Measurements from ENCODE around the gene MAGEA8. TPM values are rescaled to one million over a fixed set of nuclear protein-coding genes. Genes with fewer than 3 reads are reported as not detected.
"Not testable (repeated sequence)": the region's sequence is repeated elsewhere in the genome, so short reads cannot be mapped to it uniquely, and the experiment has no call there.

The MAGEA8 gene
- total RNA-seq (2014; rRNA removed; shearing (Covaris generic)), result not detected in 2 replicates

- no peak for DNase-seq (ENCODE audit: low read depth)
These were observed at the start of gene MAGEA8 for GRCh38 chrX:149881081-149881711. Gene MAGEA8, plus strand, starts transcription at chrX:149881183. Its CDS starts 3,090 bp downstream, at chrX:149884273.

DNA sequence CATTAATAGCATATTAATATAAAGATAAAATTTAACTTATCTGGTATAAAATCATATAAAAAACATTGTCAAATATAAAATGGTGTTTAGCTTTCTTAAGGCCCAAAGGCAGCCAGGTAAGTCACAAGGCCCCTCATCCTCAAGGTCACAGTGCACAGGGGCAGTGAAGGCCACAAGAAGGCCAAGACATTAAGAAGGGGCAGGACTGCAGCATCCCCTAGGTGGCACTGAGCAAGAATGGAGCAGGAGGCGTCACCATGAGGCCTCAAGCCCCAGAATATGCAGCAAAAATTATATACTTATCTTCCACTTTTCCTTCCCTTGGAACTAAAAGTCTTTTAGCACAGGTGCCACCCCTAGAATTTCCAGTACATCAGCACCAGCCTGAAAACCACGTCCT is 49.5 kb upstream of the MAGEA8 start:
- DNase-seq (ENCODE audit: low read depth), result no peak

DNA sequence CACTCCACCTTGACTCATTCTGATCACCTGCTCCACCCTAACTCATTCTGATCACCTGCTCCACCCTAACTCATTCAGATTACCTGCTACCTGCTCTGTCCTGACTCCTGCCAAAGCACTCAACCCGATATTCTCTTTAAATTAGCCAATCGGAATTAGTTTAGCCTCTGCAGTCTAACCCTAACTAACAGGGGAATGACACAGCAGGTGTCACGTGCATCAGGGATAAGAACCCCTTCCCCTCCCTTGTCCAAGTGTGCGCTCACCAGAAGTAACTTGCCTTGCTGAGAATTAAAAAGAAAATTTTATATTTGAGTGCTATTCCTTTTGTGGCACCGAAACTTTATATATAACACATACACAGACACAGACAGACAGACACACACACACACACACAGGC is 44.3 kb upstream of the MAGEA8 start:
- not testable (repeated sequence) for DNase-seq (ENCODE audit: low read depth)

GRCh38 chrX:149837167-149837566 is 43.8 kb upstream of the MAGEA8 start:
- no peak for DNase-seq (ENCODE audit: low read depth)

- DNase-seq (ENCODE audit: low read depth), result peak; percentile 15
These were observed 43.3 kb upstream of the MAGEA8 start for GRCh38 chrX:149837639-149838038.

- DNase-seq (ENCODE audit: low read depth), result no peak
These were observed 39.1 kb upstream of the MAGEA8 start for GRCh38 chrX:149841929-149842328.

DNA sequence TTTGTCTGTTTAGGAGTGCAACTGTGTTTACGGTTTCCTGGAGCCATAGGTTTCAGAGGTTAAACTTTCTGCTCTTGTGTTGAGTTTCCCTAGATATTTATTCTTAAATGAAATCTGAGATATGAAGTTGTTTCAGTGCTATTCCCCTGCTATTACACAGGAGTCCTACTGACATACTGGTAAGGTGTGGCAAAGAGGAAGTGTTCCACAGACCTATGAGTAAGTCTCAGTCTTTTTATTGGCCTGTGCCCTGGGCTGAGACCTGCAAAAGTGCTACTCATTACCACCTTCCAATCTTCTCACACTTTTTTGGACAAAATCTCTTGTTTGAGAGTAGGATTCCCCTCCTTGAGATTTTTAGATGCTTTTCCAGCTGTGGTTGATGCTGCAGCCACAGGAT is 35.6 kb upstream of the MAGEA8 start:
- DNase-seq (ENCODE audit: low read depth), result no peak

- DNase-seq (ENCODE audit: low read depth), result no peak
These were observed 34.2 kb upstream of the MAGEA8 start for GRCh38 chrX:149846789-149847188.

- DNase-seq (ENCODE audit: low read depth), result no peak
These were observed 32.1 kb upstream of the MAGEA8 start for GRCh38 chrX:149848855-149849254.

DNA sequence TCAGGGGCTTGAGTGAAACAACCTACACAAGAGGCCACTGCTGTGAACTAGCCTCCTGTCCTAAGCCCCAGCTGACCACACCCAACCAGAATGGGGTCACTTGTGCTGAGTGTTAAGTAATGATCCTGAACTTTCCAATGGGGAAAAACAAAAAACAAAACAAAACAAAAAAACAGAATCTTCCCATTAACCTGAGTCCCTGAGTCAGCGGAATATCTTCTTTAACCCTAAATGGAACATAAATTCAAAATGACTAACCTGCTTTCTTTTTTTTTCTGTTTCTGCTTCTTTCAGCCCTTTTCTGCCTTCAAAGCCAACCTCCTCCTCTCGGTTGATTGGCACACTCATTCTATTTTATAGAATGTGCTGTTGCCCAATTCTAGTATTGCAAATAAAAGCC is 31.2 kb upstream of the MAGEA8 start:
- no peak for DNase-seq (ENCODE audit: low read depth)

- no peak for DNase-seq (ENCODE audit: low read depth)
These were observed 29.1 kb upstream of the MAGEA8 start for GRCh38 chrX:149851864-149852263.

GRCh38 chrX:149853925-149854324 is 27.1 kb upstream of the MAGEA8 start:
- no peak for DNase-seq (ENCODE audit: low read depth)

DNA sequence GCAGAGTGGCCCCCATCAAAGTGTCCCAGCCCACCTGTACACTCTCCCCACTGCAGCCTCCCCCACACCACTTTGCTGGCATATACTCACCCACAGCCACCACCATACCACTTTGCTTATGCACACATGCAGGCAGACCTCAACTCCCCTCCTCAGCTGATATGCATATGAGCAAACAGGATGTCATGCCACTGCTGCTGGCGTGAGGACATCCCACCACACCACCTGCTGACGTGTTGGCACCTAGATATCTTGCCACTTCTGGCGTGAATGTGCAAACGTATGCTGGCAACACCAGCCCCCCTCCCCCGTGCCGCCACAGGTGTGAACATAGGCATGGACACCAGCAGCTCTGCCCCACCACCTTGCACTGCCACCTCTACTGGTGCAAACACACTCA is 22.4 kb upstream of the MAGEA8 start:
- DNase-seq (ENCODE audit: low read depth), result no peak

DNA sequence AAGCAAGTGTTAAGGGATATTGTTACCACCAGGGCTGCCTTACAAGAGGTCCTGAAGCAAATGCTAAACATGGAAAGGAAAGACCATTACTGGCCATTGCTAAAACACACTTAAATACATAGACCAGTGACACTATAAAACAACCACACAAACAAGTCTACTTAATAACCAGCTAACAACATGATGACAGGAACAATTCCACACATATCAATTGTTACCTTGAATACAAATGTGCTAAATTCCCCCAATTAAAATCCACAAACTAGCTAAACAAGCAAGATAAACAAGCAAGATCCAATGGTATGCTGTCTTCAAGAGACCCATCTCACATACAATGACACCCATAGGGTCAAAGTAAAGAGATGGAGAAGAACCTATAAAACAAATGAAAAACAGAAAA is 20.5 kb upstream of the MAGEA8 start:
- no peak for DNase-seq (ENCODE audit: low read depth)

DNA sequence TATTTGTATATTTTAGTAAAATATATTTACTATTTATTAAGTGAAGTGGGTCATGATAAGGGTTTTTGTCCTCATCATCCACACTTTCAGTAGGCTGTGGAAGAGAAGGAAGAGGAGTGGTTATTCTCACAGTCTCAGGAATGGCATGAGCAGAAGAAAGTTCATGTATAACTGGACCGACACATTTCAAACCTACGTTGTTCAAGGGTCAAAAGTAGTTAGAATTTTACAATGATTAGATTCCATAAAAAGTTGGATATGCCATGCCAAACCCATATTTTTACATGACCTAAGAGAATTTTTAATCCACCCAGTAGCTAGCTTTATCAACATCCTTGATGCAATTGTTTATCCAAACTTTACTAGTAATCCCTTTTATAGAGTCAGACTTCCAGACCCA is 15.6 kb upstream of the MAGEA8 start:
- no peak for DNase-seq (ENCODE audit: low read depth)

DNA sequence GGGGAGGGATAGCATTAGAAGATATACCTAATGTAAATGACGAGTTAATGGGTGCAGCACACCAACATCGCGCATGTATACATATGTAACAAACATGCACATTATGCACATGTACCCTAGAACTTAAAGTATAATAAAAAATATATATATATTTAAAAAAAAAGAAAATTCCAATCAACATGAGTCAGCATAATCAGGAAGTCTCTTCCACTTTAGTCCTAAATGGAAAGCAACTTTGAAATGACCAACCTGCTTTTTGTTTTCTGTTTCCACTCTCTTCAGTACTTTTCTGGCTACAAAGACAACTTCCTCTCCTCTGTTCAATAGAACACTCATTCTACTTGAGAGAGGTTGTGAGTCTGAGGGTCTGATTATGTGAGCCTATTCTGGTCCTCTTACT is 13.5 kb upstream of the MAGEA8 start:
- no peak for DNase-seq (ENCODE audit: low read depth)

- no peak for DNase-seq (ENCODE audit: low read depth)
These were observed 10.1 kb upstream of the MAGEA8 start for GRCh38 chrX:149870840-149871239.

GRCh38 chrX:149871433-149871832 is 9.6 kb upstream of the MAGEA8 start:
- no peak for DNase-seq (ENCODE audit: low read depth)

DNA sequence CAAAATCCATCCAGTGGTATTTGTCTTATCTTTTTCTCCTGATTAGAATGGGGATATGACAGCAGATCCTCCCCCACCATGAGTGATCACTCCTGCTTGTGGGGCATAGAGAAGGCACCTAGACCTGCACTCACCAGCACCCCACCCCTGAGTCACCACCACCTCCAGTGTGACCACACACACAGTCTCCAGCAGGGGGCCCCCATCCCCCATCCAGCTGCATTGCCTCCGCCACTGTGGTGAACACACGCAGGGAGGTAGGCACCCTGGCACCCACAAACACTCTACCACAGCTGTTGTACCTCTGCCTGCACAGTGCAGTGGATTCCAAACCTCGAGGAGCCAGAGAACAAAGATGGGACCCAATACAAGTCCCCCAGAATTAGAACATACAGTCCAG is 9.0 kb upstream of the MAGEA8 start:
- peak; percentile 52 for DNase-seq (ENCODE audit: low read depth)

- DNase-seq (ENCODE audit: low read depth), result peak; percentile 43
These were observed 3.8 kb upstream of the MAGEA8 start for GRCh38 chrX:149877157-149877556.

- DNase-seq (ENCODE audit: low read depth), result peak; percentile 76
These were observed 3.3 kb upstream of the MAGEA8 start for GRCh38 chrX:149877636-149878035.

GRCh38 chrX:149890828-149891227 is 9.8 kb downstream of the MAGEA8 start:
- DNase-seq (ENCODE audit: low read depth), result not testable (repeated sequence)

DNA sequence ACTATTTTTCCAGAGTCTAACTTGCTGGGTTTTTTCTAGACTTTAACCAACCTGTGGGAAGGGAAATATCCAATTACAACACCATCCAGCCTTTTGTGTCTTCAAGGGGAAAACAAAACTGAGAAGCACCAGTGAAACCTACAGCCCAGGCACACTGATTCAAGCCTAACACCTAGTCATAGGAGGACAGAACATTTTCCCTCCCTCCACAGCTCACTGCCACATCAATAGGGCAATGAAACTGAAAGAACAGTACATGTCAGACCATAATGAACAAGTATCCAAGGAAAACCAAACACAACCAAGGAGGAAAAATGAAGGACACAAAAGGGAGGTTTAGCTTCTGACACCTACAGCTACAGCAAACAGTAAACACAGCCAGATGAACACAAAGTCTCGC is 17.6 kb downstream of the MAGEA8 start:
- DNase-seq (ENCODE audit: low read depth), result no peak

All from M059J (cell line).